GM18909 (cell line): ENCODE data around the gene PSKH1.
A peak's percentile ranks its signal among the peaks of the same experiment; 100 is the strongest.

ENCODE experiments used
- ATAC-seq: cut with Tn5 transposase; IDR thresholded peaks from one replicate; pipeline ENCODE4 v1.9.1; 2021; ENCODE audit warnings: mild to moderate bottlenecking; ENCODE audit not compliant: unreplicated experiment, poor library complexity

PSKH1 gene

DNA sequence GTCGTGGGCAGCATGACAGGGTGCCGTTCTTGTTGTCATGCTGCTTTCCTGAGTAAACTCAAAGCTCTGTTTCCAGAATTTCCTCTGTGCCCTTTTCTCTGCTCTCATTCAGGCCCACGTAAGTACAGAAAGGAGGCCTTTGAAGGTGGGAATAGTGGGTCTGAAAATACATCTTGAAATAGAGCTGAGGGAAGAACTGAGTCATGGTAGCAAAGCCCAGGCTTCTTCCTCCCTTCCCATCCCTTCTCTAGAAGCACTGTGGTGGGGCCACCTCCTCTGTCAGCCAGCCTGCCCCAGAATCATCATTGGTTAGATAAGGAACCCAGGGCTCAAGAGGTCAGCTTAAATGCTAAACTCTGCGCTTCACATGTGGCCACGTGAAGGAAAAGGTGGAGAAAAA is 29.2 kb downstream of the PSKH1 start:
- no peak for ATAC-seq

DNA sequence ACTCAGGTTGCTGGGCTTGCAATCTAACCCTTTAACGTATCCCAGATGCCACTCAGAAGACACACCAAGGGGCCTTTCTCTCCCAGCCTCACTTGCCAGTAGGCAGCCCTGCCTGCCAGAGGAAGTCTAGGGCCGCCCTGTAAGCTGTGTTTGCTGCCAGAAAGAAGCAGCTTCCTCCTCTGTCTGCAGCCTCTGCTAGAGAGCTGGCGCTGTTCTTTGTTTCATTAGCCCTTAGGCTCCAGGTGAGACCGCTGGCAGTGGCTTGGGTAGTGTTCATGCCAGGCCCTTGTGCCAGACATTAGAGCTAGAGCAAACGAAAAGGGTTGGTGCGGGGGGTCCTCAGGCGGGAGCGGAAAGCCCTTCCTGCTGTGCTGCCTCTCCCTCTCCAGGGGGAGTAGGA is 29.7 kb downstream of the PSKH1 start:
- ATAC-seq, result no peak

GRCh38 chr16:67923414-67924116 is 30.5 kb downstream of the PSKH1 start:
- no peak for ATAC-seq

DNA sequence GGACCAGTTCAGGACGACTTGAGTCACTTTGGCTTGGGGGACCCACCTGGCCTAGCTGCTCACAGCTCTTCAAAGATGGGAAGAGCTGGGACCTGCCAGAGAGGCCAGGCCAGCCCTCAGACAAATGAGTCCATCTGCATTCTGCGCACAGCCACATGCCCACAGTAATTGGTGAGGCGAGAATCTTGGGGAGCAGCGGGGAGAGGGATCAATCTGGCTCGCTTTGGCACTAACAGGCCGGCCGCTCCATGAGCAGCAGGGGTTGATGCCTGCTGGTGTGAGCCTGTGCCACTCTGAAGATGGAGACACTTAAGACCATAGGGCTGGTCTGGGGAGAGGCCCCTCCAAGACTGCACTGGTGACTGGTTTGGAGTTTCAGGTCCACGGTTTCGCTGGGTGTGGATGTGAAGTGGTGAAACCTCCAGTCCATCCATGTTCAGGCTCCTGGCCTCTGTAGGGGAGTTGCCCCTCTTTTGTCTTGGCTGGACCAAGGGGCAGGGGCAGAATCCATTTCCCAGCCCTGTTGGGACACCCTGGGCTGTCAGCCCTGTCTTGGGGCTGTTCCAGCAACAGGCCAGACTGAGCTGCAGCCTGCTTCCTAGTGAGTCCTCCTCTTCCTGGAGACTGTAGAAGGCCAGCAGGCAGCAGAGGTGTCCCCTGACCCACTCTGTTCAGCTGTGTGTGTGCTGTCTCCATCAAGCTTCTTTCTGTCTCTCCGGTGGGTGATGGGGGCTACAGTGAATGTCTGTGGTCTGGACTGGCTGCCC is 31.3 kb downstream of the PSKH1 start:
- no peak for ATAC-seq

DNA sequence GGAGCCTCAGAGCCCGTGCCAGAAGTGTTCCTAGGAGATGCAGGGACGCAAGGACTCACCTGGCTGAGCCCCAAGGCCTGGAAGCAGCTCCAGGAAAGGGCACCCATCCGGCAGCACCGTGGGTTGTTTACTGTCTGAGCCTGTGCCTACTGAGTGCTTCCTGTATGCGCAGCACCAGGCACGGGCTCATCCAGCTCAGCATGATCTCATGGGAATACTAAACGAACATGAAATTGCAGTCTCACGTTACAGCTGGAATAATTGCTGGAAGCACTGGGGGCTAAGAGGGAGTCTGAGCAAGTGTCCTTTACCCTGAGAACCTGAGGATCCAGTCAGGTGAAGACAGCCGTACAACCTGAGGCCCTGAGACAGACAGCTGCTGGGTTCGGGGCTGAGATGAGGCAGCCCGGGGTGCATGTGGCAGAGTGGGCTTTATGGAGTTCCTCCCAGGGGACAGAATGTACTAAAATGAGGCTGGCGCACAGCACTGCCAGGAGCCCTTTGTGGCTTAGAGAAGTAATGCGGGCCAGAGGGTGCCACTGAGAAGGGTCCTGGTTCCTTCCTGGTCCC is 33.2 kb downstream of the PSKH1 start:
- no peak for ATAC-seq

GRCh38 chr16:67927131-67927941 is 34.3 kb downstream of the PSKH1 start:
- no peak for ATAC-seq

GRCh38 chr16:67928147-67928546 is 35.1 kb downstream of the PSKH1 start:
- no peak for ATAC-seq

DNA sequence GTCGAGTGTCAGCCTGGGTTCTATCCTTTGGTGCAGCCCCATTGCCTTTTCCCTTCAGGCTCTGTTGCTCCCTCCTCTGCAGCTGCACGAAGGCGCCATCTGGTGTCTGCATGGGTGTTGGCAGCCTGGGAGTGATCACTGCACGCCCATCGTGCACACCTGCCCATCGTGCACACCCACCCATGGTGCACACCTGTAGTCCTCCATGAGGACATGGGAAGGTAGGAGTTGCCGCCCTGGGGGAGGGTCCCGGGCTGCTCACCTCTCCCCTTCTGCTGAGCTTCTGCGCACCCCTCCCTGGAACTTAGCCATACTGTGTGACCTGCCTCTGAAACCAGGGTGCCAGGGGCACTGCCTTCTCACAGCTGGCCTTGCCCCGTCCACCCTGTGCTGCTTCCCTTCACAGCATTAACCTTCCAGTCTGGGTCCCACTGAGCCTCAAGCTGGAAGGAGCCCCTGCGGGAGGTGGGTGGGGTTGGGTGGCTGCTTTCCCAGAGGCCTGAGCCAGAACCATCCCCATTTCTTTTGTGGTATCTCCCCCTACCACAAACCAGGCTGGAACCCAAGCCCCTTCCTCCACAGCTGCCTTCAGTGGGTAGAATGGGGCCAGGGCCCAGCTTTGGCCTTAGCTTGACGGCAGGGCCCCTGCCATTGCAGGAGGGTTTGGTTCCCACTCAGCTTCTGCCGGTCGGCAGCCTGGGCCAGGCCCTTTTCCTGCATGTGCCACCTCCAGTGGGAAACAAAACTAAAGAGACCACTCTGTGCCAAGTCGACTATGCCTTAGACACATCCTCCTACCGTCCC is 35.7 kb downstream of the PSKH1 start:
- ATAC-seq, result no peak

DNA sequence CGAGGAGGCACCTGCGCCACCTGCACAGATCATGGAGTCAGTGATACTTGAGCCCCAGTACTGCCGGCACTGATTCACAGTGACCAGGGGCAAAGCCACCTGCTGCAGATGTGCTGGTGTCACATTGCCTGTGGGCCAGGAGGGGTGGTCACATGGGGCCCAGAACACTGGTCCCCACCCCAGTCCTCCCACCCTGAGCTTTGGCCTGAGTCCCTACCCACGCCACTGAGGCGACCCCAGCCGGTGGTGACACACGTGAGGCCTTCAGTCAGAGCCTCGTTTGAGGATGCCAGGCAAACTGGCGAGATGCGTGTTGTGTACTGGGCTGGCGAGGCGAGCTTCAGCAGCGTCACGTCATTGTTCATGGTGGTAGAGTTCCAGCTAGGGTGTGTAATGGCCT is 37.1 kb downstream of the PSKH1 start:
- ATAC-seq, result no peak

DNA sequence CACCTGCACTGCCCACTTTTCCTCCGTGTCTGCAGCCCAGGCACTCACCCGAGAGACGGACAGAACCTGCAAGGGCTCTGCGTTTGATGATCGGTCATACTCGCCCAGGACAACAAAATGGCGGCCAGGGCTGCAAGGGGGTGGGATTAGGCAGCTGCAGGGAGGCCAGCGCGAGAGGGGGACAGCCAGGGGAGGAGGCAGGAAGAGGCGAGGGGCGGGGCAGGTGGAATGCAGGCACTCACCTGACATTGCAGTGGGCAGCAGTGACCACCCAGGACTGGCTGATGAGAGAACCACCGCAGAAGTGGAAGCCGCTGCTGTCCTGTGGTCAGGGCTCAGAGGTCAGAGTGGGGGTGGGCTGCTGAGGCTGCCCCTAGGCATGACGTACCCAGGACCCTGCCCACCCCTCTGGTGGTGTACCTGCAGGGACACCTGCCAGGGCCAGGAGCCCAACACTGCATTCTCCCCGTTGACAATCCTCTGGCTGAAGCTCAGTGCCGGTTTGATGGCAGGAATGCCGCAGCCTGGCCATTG is 37.7 kb downstream of the PSKH1 start:
- ATAC-seq, result no peak

DNA sequence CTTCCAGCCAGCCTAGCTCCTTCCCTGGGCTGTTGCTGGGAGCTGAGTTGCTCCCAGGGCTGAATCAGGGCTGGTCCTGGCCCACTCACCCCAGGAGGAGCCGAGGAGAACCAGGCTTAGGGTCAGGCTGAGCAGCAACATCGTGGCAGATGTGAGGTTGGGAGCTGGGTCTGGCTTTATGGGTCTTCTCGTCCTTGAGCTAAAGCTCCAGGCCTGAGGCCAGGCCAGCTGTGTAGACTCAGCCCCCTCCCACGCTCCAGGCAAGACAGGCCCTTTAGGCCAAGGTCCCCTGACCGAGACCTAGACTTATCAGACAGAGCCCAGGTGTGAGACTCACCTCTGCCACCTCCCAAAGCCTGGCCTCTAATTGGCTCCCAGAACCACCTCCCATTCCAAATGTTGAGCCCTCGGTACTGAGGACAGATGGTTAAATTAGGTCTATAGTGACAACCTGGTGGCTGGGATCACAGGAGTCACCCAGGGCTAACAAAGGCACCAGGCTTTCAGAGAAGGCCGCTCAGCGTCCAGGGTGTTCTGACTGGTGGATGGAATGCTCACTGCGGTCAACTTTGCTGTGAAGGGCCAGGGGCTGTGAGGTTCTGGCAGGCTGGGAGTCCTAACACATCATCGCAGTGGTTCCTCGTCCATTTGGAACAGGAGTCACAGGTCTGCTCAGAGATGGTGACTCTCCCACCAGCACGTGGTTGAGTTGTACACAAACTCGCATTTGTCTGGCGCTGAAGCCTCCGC is 38.8 kb downstream of the PSKH1 start, which contains the start of gene CTRL:
CTRL (minus strand) TSS at position 151 of the 750 bp plus-strand sequence; CDS start at position 141, 10 bp downstream.
- ATAC-seq, result no peak

- ATAC-seq, result no peak
Measured at GRCh38 chr16:67932462-67932840, 39.4 kb downstream of the PSKH1 start.

DNA sequence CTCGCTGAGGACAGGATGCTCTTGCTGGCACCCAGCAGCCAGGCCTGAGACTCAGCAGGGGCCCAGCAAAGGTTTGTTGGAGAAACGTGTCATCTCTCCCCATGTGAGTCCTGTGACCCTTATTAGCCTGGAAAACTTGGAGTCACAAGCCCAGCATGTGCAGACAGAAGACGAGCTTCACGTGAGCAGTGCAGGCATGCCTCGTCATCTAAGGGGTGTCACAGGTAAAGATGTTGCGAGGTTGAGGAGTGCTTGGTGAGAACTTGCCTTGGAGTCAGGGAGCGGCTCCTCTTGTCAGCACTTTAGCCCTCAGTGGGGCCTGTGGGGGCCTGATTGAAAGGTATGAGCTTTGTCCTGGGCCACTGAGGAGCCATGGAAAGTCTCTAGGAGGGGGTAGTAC is 40.8 kb downstream of the PSKH1 start:
- no peak for ATAC-seq

GRCh38 chr16:67934306-67935100 is 41.4 kb downstream of the PSKH1 start:
- no peak for ATAC-seq

- ATAC-seq, result no peak
Measured at GRCh38 chr16:67935101-67935401, 42.0 kb downstream of the PSKH1 start.

DNA sequence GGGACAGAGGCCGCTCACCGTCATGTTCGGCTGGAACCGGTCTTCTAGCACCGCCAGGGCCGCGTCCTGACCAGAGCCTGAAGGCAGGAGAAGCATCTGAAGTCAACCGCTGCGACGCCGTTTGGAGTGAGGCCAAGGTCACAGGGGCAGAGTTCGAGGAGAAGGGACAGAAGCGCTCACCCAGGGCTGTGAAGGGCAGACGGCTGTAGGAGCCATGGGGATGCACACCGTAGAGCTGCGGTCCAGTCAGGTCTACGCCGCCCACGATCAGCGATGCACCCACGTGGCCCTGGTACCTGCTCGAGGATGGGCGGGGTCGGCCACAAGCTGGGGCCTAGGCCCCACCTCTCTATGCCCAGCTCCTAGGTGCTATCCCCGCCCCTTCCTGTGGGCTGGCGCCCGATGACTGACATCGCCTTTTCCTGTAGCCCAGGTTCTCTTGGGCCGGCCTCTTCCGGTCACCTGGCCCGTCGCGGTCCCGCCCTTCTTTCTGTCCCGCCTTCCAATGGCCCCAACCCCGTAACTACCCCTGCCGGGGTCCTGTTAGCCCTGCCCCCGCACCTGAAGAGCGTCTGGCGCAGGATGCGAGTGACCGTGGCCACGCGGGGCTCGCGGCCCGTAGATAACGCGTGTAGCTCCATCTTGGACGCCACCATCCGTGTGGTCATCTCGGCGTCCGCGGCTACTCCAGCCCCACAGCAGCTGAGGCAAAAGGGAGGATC is 42.5 kb downstream of the PSKH1 start:
- ATAC-seq, result peak; percentile 88

GRCh38 chr16:67936124-67936879 is 43.2 kb downstream of the PSKH1 start, which contains the start of gene PSMB10:
Gene PSMB10, minus strand, starts transcription at chr16:67936850. Its CDS starts 101 bp downstream, at chr16:67936749.
- ATAC-seq, result peak; percentile 1
